HG03457 (cell line): Measurements from ENCODE around the gene TRIM73.
A peak's percentile ranks its signal among the peaks of the same experiment; 100 is the strongest.
"Not testable (repeated sequence)": the region's sequence is repeated elsewhere in the genome, so short reads cannot be mapped to it uniquely, and the experiment has no call there.

Source experiments
- ATAC-seq: cut with Tn5 transposase; IDR thresholded peaks from one replicate; pipeline ENCODE4 v1.9.1; 2021; ENCODE audit warnings: moderate number of reproducible peaks; ENCODE audit not compliant: unreplicated experiment

TRIM73 gene

DNA sequence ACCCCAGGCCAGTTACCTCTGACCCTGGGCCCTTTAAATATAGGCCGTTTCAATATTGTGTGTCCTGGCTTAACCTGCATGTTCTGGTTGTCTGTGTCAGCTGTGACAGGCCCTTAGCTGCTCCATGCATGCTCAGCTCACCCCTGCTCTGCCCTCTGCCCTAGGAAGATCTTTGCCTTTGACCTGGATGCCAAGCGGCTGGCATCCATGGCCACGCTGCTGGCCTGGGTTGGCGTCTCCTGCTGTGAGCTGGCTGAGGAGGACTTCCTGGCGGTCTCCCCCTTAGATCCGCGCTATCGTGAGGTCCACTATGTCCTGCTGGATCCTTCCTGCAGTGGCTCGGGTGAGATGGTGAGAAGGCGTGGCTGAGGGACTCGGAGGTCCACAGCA, 20.0 kb downstream of the TRIM73 start:
- not testable (repeated sequence) for ATAC-seq

- ATAC-seq, result not testable (repeated sequence)
Measured at GRCh38 chr7:75415829-75416373, 20.5 kb downstream of the TRIM73 start.

DNA sequence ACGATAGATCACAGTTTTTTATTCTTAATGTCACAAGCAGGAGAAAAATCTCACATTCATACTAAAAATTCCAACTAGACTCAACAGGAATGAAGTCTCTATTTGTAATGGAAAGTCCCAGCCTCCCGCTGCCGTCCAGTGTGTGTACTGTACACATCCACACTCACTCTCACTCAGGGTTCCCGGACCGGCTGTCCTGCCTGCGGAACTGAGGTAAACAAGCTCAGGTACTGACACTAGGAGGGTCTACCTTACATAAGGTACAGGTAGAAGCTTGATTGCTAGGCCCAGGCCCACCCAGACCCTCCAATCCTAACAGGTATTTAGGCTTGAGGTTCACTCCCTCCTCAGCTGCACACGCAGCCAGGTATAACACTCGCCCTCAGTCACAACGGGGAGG, 21.4 kb downstream of the TRIM73 start:
- not testable (repeated sequence) for ATAC-seq

GRCh38 chr7:75418292-75418858, 22.9 kb downstream of the TRIM73 start:
- ATAC-seq, result not testable (repeated sequence)

DNA sequence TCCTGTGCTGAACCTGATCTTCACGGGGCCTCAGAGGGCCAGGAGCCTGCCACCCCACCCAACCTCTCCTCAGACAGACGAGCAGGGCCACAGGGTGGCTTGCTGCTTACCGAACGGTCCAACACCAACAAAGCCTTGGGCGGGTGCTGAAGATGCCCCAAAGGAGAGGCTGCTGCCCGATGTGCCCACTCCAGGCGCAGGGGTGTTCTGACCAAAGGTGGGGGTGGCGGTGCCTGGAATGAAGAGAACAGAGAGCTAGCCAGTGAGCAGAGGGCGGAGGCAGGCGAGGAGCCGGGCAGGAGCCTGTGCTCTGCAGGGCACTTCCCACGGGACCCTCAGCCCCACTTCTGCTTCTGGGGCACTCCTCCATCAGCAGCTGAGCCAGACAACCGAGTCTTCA, 23.8 kb downstream of the TRIM73 start:
- not testable (repeated sequence) for ATAC-seq

DNA sequence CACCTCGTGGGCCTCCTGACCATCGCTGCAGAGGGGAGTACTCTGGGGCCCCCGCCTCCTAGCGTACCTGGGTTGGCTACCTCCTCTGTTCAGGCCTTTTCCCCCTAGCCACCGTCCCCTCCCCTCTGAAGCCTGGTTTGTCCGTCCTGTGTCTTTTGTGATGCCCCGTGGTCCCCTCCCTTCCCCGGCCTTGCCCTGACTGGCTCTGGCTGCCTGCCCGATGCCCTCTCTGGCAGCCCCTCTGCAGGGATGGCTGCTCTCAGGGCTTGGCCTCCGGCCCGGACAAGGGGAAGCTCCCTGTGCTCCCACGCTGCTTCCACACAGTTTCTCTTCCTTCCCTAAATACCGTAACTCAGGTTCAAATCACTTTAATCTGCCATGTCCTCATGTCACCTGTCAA, 24.3 kb downstream of the TRIM73 start:
- ATAC-seq, result not testable (repeated sequence)

- ATAC-seq, result not testable (repeated sequence)
Measured at GRCh38 chr7:75420152-75420551, 24.7 kb downstream of the TRIM73 start.

DNA sequence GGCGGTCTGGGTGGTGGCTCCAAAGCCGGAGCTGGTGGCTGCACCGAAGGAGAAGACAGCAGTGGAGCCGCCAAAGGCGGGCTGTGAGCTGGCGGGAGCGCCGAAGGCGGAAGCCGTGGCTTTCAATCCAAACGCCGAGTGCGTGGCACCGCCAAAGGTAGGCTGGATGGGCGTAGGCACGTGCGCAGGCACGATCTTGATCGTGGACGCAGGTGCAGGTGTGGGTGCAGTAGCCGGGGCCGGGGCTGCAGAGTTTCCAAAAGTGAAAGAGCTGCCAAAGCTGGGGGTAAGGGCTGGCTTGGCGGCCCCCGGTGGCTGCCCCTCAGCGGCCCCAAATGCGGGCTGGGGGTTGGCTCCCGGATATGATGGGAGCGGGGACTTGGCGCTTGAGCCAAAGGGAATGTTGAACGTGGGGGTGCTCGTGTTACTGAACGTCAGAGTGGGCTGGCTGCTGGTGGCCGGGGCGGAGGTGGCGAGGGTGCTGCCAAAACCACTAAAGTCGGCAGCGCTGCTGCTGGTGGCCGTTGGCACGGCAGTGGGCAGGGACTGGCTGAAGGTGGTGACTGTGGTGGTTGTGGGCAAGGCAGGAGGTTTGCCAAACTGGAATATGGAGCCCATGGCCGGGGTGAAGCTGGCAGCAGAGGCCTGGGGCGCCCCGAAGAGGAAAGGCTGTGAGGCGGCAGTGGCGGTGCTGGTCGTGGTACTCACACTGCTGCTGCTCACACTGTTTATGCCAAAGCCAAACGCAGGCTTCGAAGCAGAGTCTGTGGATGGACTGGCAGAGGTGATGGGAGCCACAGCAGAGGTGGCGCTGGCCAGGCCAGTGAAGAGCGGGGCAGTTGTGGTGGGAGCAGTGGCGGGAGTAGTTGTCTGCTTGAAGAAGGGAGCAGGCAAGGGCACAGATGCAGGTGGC, 26.6 kb downstream of the TRIM73 start:
- ATAC-seq, result not testable (repeated sequence)

DNA sequence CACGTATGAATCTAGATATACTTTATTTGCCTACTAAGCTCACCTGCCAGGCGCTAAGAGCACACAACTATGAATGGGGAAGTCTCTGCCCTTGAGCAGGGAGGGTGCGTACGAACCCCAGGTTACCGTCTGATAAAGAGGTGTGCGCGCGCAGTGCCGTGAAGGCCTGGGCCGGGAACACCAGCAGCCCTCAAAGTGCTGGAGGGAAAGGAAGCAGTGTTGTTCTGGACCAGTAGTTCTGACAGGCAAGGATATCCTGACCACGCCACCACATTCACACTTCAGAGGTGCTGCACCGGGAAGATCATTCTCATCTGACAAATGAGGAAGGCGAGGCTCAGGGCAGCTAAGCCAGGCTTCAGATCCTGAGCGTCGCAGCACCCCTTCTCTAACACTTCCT, 28.1 kb downstream of the TRIM73 start:
- not testable (repeated sequence) for ATAC-seq

DNA sequence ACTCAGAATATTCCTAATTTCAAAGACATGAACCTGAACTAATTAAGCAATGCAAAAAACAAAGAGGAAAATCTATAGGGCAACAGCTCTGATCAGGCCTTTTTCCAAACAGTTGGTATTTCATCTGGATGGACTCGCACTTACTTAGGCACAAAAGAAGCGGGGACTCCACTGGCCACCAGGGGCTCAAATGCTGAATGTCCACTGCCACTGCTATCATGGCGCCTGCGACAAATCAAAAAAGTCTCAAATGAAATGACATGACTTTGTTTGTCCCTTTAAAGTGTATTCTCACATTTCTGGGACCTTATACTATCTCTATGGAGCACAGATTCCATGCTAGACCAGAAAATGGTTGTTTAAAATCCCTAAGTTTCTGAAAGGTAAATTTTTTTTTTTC, 43.6 kb downstream of the TRIM73 start:
- ATAC-seq, result not testable (repeated sequence)

GRCh38 chr7:75442101-75442464, 46.7 kb downstream of the TRIM73 start:
- ATAC-seq, result peak; percentile 31

GRCh38 chr7:75442465-75443111, 47.2 kb downstream of the TRIM73 start:
- ATAC-seq, result peak; percentile 64

GRCh38 chr7:75449946-75450345, 54.5 kb downstream of the TRIM73 start:
- ATAC-seq, result not testable (repeated sequence)

GRCh38 chr7:75452494-75452955, 57.1 kb downstream of the TRIM73 start:
- peak; percentile 60 for ATAC-seq
